Panc1 (cell line): ENCODE data around the gene ISG20L2. TPM values are rescaled to one million over a fixed set of nuclear protein-coding genes. Genes with fewer than 3 reads are reported as not detected.

Experiments
- ATAC-seq: fragments of 200-7000 bp; cut with Tn5 transposase; 2 replicates; pipeline ENCODE4 v1.9.1; 2020; ENCODE audit warnings: mild to moderate bottlenecking, moderate library complexity
- BruUV-seq: library from RNA; stranded (reverse); fragments of 400-500 nt; replicated peaks from 2 replicates; lab custom pipeline; 2021; lab: Mats Ljungman, UMichigan
- CTCF ChIA-PET: fragments of 300-600 bp; sonication (Branson Sonifier 250); formaldehyde crosslinking; loops from one replicate; lab custom pipeline; 2022; ENCODE audit warnings: antibody characterized with exemption; lab: Charles Lee
- POLR2A ChIA-PET: fragments of 300-600 bp; sonication (Branson Sonifier 250); formaldehyde crosslinking; loops from one replicate; lab custom pipeline; 2022; ENCODE audit warnings: antibody characterized with exemption; lab: Charles Lee
- DNase-seq: peaks from one replicate; pipeline ENCODE4 v3.0.0-alpha.2; 2010; ENCODE audit warnings: low read depth, low spot score
- H3K27ac ChIP-seq: 2 replicates; pipeline ENCODE4 v1.5.1; 2011; ENCODE audit warnings: mild to moderate bottlenecking, low read length, inconsistent platforms
- H3K27me3 ChIP-seq: fragments of 200-500 bp; sonication (Bioruptor generic); 2 replicates; pipeline ENCODE4 v1.6.0; 2014; ENCODE audit warnings: low read length, inconsistent platforms; ENCODE audit not compliant: control insufficient read depth, insufficient read depth
- H3K36me3 ChIP-seq: fragments of 200-500 bp; sonication (Bioruptor generic); 2 replicates; pipeline ENCODE4 v1.5.1; 2014; ENCODE audit warnings: inconsistent platforms, mild to moderate bottlenecking, low read length, moderate library complexity; ENCODE audit not compliant: control insufficient read depth, insufficient read depth
- H3K4me1 ChIP-seq: 2 replicates; pipeline ENCODE4 v1.5.1; 2011; ENCODE audit warnings: inconsistent platforms, mild to moderate bottlenecking, low read length, moderate library complexity; ENCODE audit not compliant: control insufficient read depth, insufficient read depth
- H3K4me3 ChIP-seq, 2 experiments: 2 replicates each; pipeline ENCODE4 v1.5.1; 2011 to 2012; ENCODE audit warnings: low read depth in 2 of 2, low read length in 2 of 2, mild to moderate bottlenecking in 2 of 2, inconsistent platforms in 1 of 2, moderate library complexity in 1 of 2
- H3K9me3 ChIP-seq: fragments of 200-500 bp; sonication (Bioruptor generic); 2 replicates; pipeline ENCODE4 v1.5.1; 2014; ENCODE audit warnings: low read depth, mild to moderate bottlenecking, inconsistent platforms, low read length, moderate library complexity; ENCODE audit not compliant: control insufficient read depth, insufficient read depth
- CTCF ChIP-seq: fragments of 450-650 bp; IDR thresholded peaks from 2 replicates; pipeline ENCODE4 v1.5.1; 2017; ENCODE audit warnings: mild to moderate bottlenecking
- POLR2AphosphoS5 ChIP-seq: IDR thresholded peaks from 2 replicates; pipeline ENCODE4 v1.6.1; 2012; ENCODE audit warnings: mild to moderate bottlenecking, low read depth, low read length, moderate library complexity
- SIN3A ChIP-seq: IDR thresholded peaks from 2 replicates; pipeline ENCODE4 v1.6.1; 2012; ENCODE audit warnings: low read depth, mild to moderate bottlenecking, low read length, moderate library complexity, borderline replicate concordance; ENCODE audit not compliant: insufficient read depth
- TCF7L2 ChIP-seq: IDR thresholded peaks from 2 replicates; pipeline ENCODE4 v1.6.1; 2011; ENCODE audit warnings: mild to moderate bottlenecking, low read depth, low read length, inconsistent platforms
- in situ Hi-C: cut with HindIII; loops from 2 replicates; pipeline ENCODE4 v1.10.0; 2016; ENCODE audit warnings: low sequenced_read_pairs, low pct_unique_long_range_greater_than_20kb
- intact Hi-C: fragments of 100-400 bp; cut with micrococcal nuclease; formaldehyde crosslinking; loops from one replicate; pipeline ENCODE4 v1.10.0; 2022; ENCODE audit not compliant: unreplicated experiment
- total RNA-seq: library from RNA; stranded (reverse); gene quantifications from one replicate; pipeline ENCODE4 v1.2.1, GENCODE V29; 2021; ENCODE audit not compliant: unreplicated experiment
- TF ChIP-seq, protein P1 (sequence below), 2 experiments: IDR thresholded peaks; 2 replicates each; pipeline ENCODE4 v1.6.1; 2011 to 2012; ENCODE audit warnings: low read depth in 2 of 2, control low read depth in 1 of 2, low read length in 1 of 2, mild to moderate bottlenecking in 1 of 2, moderate library complexity in 1 of 2; ENCODE audit not compliant: insufficient read depth in 1 of 2

ISG20L2 gene
- total RNA-seq, 1 experiment from 2014 or later = 40.6 TPM

DNA sequence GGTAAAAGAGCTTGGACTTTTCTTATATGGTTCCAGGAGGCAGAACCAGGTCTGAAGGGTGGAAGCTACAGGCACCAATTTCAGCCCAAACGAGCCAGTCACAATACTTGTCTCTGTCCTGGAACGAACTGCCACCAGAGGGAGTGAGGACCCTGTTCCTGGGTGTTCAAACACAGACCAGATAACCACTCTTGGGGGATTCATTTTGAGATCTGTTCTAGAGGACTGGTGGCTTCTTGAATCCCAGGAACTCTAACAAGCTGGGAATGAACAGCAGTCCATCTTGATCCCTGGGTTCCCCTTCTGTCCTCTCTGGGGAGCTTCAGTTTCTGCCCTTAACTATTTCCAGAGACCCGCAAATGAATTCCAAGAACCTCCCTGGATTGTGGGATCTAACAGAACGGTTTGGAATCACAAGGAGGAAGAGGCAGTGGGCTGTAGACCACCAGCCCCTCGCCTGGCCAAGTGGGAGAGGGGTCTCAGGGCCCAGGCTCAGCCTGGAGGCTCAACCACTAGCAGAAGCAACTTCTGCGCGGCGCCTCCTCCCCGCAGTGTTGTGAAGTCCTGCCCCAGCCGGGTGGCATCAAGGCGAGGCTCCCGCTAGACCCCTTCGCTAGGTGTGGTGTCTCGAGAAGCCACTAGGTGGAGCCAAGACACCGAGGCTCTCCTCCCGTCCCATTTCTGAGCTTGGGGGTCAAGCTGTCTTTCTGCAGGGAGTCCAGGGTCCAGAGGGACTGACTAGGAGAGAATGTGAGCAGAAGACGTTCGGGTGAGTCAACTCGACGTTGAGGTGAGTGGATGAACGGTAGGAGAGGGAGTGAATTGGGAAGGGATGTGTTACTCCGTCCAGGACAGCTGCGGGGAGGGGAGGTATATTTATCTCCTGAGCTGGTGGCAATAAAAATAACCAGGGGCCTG, 39.3 kb downstream of the ISG20L2 start:
- Histone ChIP-seq H3K27me3 (no peaks in the 10 kb centered on the region), H3K4me3 (peak overlapping the region; percentile 39 to 63), H3K4me1 (peaks cover 50% of the 10 kb centered on the region), H3K36me3 (no peaks in the 10 kb centered on the region), H3K9me3 (no peaks in the 10 kb centered on the region), H3K27ac (peak overlapping the region; percentile 95)
- no peak; the same call in 1 of the 2 replicates for TF ChIP-seq POLR2AphosphoS5
- TF ChIP-seq SIN3A = 0 out of 2 replicates have a peak, but pooled peaks have one; percentile 27
- TF ChIP-seq, protein P1, sequence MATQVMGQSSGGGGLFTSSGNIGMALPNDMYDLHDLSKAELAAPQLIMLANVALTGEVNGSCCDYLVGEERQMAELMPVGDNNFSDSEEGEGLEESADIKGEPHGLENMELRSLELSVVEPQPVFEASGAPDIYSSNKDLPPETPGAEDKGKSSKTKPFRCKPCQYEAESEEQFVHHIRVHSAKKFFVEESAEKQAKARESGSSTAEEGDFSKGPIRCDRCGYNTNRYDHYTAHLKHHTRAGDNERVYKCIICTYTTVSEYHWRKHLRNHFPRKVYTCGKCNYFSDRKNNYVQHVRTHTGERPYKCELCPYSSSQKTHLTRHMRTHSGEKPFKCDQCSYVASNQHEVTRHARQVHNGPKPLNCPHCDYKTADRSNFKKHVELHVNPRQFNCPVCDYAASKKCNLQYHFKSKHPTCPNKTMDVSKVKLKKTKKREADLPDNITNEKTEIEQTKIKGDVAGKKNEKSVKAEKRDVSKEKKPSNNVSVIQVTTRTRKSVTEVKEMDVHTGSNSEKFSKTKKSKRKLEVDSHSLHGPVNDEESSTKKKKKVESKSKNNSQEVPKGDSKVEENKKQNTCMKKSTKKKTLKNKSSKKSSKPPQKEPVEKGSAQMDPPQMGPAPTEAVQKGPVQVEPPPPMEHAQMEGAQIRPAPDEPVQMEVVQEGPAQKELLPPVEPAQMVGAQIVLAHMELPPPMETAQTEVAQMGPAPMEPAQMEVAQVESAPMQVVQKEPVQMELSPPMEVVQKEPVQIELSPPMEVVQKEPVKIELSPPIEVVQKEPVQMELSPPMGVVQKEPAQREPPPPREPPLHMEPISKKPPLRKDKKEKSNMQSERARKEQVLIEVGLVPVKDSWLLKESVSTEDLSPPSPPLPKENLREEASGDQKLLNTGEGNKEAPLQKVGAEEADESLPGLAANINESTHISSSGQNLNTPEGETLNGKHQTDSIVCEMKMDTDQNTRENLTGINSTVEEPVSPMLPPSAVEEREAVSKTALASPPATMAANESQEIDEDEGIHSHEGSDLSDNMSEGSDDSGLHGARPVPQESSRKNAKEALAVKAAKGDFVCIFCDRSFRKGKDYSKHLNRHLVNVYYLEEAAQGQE (IDR thresholded peaks at IDR 0.05; ENCODE audit: insufficient read depth in 1 of 2, low read depth in 2 of 2, low read length in 1 of 2) = no peak
- TF ChIP-seq TCF7L2 = 0 out of 2 replicates have a peak, but pooled peaks have one; percentile 34
- TF ChIP-seq CTCF = peak; percentile 93
- ATAC-seq = peak; percentile 88
- peak; percentile 78 for DNase-seq
- POLR2A ChIA-PET = interaction anchor here (0.5 to 1.7 kb wide), 6 partner anchors 16 to 700 kb away, joined by 3 to 12 read pairs (median 3); no protein-coding TSS in a partner anchor
- in situ Hi-C loops (no loop called here), intact Hi-C loops (loop anchor here (1.0 kb wide), 1 partner anchor 37 kb away; no protein-coding TSS in a partner anchor)
- CTCF ChIA-PET = interaction anchor here (0.5 to 5.7 kb wide), 29 partner anchors 9 to 238 kb away, joined by 3 to 118 read pairs (median 6); partner anchors contain the start of genes CRABP2, HDGF, ISG20L2 and METTL25B
- no TSS peak for BruUV-seq

DNA sequence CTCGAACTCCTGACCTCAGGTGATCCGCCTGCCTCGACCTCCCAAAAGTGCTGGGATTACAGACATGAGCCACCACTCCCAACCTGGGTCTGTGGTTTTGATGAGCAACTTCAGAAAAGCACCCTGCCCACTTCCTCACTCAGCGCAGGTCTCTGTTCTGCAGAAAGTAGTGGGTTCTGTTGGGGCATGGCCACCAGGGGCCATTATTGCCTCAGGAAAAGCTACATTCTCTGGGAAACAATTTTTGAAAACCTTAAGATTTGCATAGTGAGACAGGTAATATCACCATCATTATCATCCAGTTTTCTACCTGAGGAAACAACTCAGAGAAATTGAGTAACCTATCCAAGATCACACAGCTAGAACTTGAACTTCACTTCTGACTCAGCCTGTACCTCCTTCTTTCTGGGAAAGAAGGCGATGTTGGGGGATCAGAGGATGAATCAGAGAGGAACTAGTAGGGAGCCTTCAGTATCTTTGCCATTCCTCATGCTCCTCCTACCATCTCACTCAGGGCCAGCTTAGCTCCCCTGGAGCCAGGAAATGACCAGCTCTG, 44.3 kb downstream of the ISG20L2 start:
- intact Hi-C loops (no loop called here), in situ Hi-C loops (no loop called here)
- ChIA-PET CTCF (interaction anchor here (0.5 to 1.5 kb wide), 4 partner anchors 22 to 43 kb away, joined by 3 to 10 read pairs (median 7); partner anchors contain the start of genes ISG20L2 and METTL25B), POLR2A (no interaction called here)
- Histone ChIP-seq H3K9me3 (no peaks in the 10 kb centered on the region), H3K27me3 (no peaks in the 10 kb centered on the region), H3K36me3 (no peaks in the 10 kb centered on the region), H3K4me3 (no peak overlapping the region), H3K4me1 (peaks cover 3% of the 10 kb centered on the region; the same call in 1 of the 2 replicates), H3K27ac (no peak overlapping the region)
- TF ChIP-seq TCF7L2 (no peak), CTCF (peak; percentile 20)
- ATAC-seq = no peak
- no peak for DNase-seq
- no TSS peak for BruUV-seq
